ENCODE data around the gene ACOT9.

- TF ChIP-seq, protein P1, sequence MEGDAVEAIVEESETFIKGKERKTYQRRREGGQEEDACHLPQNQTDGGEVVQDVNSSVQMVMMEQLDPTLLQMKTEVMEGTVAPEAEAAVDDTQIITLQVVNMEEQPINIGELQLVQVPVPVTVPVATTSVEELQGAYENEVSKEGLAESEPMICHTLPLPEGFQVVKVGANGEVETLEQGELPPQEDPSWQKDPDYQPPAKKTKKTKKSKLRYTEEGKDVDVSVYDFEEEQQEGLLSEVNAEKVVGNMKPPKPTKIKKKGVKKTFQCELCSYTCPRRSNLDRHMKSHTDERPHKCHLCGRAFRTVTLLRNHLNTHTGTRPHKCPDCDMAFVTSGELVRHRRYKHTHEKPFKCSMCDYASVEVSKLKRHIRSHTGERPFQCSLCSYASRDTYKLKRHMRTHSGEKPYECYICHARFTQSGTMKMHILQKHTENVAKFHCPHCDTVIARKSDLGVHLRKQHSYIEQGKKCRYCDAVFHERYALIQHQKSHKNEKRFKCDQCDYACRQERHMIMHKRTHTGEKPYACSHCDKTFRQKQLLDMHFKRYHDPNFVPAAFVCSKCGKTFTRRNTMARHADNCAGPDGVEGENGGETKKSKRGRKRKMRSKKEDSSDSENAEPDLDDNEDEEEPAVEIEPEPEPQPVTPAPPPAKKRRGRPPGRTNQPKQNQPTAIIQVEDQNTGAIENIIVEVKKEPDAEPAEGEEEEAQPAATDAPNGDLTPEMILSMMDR (IDR thresholded peaks at IDR 0.05): no peak
- no peak for TF ChIP-seq POLR2A (IDR thresholded peaks at IDR 0.05)
Measured at GRCh38 chrX:23764188-23764984, 21.3 kb upstream of the ACOT9 start.
